ENCODE results near the gene LRP6. TPM values are rescaled to one million over a fixed set of nuclear protein-coding genes. Genes with fewer than 3 reads are reported as not detected.

LRP6 gene
- total RNA-seq, 1 donor from 2014 or later, result 1.4 TPM

DNA sequence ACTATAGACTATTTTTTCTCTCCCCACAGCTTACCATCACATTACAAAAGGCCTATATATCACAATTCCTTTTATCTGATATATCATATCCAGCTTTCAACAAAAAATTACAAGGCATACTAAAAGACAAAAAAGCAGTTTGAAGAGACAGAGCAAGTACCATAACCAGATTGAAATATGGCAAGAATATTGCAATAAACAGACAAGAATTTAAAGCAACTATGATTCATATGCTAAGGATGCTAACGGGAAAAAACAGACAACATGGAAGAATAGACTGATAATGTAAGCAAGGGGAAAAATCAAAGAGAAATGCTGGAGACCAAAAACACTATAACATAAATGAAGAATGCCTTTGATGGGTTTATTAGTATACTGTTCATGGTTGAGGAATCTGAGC lies 40.7 kb downstream of the LRP6 start:
- peaks cover 3% of the 10 kb centered on the region for H3K9me3 Mint-ChIP-seq
- H3K36me3 Mint-ChIP-seq (ENCODE audit: low read depth), result no peaks in the 10 kb centered on the region
- DNase-seq, result no peak
- intact Hi-C loops (cut with micrococcal nuclease), result no loop called here
- POLR2A ChIA-PET, result interaction anchor here (0.7 kb wide), 1 partner anchor 128 kb away, joined by 7 read pairs; no protein-coding TSS in a partner anchor
- H3K4me3 Mint-ChIP-seq, result no peak overlapping the region
- H3K27ac Mint-ChIP-seq, result no peak overlapping the region
- no peaks in the 10 kb centered on the region for H3K4me1 Mint-ChIP-seq
- TF ChIP-seq CTCF (IDR thresholded peaks at IDR 0.05), result no peak
- ATAC-seq (ENCODE audit: low read depth), result no peak
- CTCF ChIA-PET, result interaction anchor here (0.9 kb wide), 1 partner anchor 12 kb away, joined by 3 read pairs; no protein-coding TSS in a partner anchor
- H3K27me3 Mint-ChIP-seq, result peaks cover 3% of the 10 kb centered on the region

- ChIA-PET POLR2A (no interaction called here), CTCF (no interaction called here)
- intact Hi-C loops (cut with micrococcal nuclease), result no loop called here
- no peaks in the 10 kb centered on the region for H3K4me1 Mint-ChIP-seq
- peaks cover 5% of the 10 kb centered on the region for H3K27me3 Mint-ChIP-seq
- H3K9me3 Mint-ChIP-seq, result peaks cover 3% of the 10 kb centered on the region
- no peak for TF ChIP-seq CTCF (IDR thresholded peaks at IDR 0.05)
- no peaks in the 10 kb centered on the region for H3K36me3 Mint-ChIP-seq (ENCODE audit: low read depth)
- H3K4me3 Mint-ChIP-seq, result no peak overlapping the region
- H3K27ac Mint-ChIP-seq, result no peak overlapping the region
- DNase-seq (no peak), ATAC-seq (ENCODE audit: low read depth) (no peak)
These were observed 42.5 kb downstream of the LRP6 start for GRCh38 chr12:12224240-12224940.

GRCh38 chr12:12221560-12221959 lies 45.3 kb downstream of the LRP6 start:
- Mint-ChIP-seq H3K27ac (no peak overlapping the region), H3K9me3 (peaks cover 3% of the 10 kb centered on the region), H3K4me3 (no peak overlapping the region), H3K36me3 (ENCODE audit: low read depth) (no peaks in the 10 kb centered on the region), H3K27me3 (peaks cover 5% of the 10 kb centered on the region), H3K4me1 (peaks cover 2% of the 10 kb centered on the region)
- ATAC-seq (ENCODE audit: low read depth), result no peak
- DNase-seq, result no peak
- TF ChIP-seq CTCF (IDR thresholded peaks at IDR 0.05), result no peak
- CTCF ChIA-PET, result no interaction called here
- POLR2A ChIA-PET, result no interaction called here
- intact Hi-C loops (cut with micrococcal nuclease), result no loop called here

DNA sequence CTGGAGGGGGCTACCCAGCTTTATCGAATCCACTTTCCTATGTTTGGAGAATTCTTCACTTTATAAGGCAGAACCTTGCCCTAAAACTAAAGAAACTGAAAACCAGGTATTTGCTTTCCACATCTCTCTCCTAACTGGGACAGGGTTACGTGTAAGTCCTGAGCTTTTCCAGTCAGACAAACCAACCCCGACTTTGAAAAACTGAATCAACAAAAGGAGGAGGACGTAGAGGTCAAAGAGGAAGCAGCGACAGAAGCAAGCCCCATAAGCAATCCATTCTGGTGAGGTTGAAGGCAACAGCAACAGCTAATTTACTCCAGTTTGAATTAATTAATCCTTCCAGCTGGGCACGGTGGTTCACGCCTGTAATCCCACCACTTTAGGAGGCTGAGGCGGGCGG lies 47.2 kb downstream of the LRP6 start:
- H3K27ac Mint-ChIP-seq, result no peak overlapping the region
- no peak for DNase-seq
- ChIA-PET CTCF (no interaction called here), POLR2A (no interaction called here)
- ATAC-seq (ENCODE audit: low read depth), result no peak
- peaks cover 2% of the 10 kb centered on the region for H3K4me1 Mint-ChIP-seq
- no peak overlapping the region for H3K4me3 Mint-ChIP-seq
- H3K27me3 Mint-ChIP-seq, result peaks cover 5% of the 10 kb centered on the region
- TF ChIP-seq CTCF (IDR thresholded peaks at IDR 0.05), result no peak
- no peaks in the 10 kb centered on the region for H3K9me3 Mint-ChIP-seq
- intact Hi-C loops (cut with micrococcal nuclease), result no loop called here
- H3K36me3 Mint-ChIP-seq (ENCODE audit: low read depth), result no peaks in the 10 kb centered on the region

DNA sequence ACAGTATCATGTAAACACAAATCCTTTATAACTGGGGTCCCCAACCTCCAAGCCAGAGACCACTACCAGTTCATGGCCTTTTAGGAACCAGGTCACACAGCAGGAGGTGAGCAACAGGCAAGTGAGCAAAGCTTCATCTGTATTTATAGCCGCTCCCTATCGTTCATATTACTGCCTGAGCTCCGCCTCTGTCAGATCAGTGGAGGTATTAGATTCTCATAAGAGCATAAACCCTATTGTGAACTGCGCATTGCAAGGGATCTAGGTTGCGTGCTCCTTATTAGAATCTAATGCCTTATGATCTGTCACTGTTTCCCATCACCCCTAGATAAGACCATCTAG lies 49.9 kb downstream of the LRP6 start:
- intact Hi-C loops (cut with micrococcal nuclease), result no loop called here
- ATAC-seq (ENCODE audit: low read depth) (no peak), DNase-seq (no peak)
- H3K4me1 Mint-ChIP-seq, result peaks cover 2% of the 10 kb centered on the region
- no peak overlapping the region for H3K27ac Mint-ChIP-seq
- ChIA-PET POLR2A (no interaction called here), CTCF (no interaction called here)
- peaks cover 5% of the 10 kb centered on the region for H3K27me3 Mint-ChIP-seq
- H3K36me3 Mint-ChIP-seq (ENCODE audit: low read depth), result no peaks in the 10 kb centered on the region
- no peaks in the 10 kb centered on the region for H3K9me3 Mint-ChIP-seq
- H3K4me3 Mint-ChIP-seq, result no peak overlapping the region
- no peak for TF ChIP-seq CTCF (IDR thresholded peaks at IDR 0.05)

All from activated B cell treated with CpG ODN at 0.5 μM for 24 hours (primary cell).